Measurements from ENCODE around the gene CTRB1. TPM values are rescaled to one million over a fixed set of nuclear protein-coding genes. Genes with fewer than 3 reads are reported as not detected.

CTRB1 gene
- total and polyA plus RNA-seq, 2 of the 13 experiments (the other 11 are each of a cell fraction or from before 2014, with no cell fraction given) = not detected

- TF ChIP-seq ZGPAT (CRISPR knock-in tag; IDR thresholded peaks at IDR 0.05) (peak; percentile 79), E2F2 (CRISPR knock-in tag; IDR thresholded peaks at IDR 0.05; ENCODE audit: borderline replicate concordance) (no peak), ZNF230 (CRISPR knock-in tag; IDR thresholded peaks at IDR 0.05) (peak; percentile 81; the same call in 1 of the 2 replicates), MLXIP (CRISPR knock-in tag; IDR thresholded peaks at IDR 0.05; ENCODE audit: borderline replicate concordance) (no peak), ZNF883 (CRISPR knock-in tag; IDR thresholded peaks at IDR 0.05; ENCODE audit: not compliant biosample characterization) (no peak), AHR (CRISPR knock-in tag; IDR thresholded peaks at IDR 0.05) (no peak), ZBTB10 (CRISPR knock-in tag; IDR thresholded peaks at IDR 0.05; ENCODE audit: borderline replicate concordance) (no peak; the same call in 1 of the 2 replicates), PTBP1 (IDR thresholded peaks at IDR 0.05; ENCODE audit: low read depth, low read length, poor library complexity, severe bottlenecking) (peak; percentile 75), THAP9 (CRISPR knock-in tag; IDR thresholded peaks at IDR 0.05; ENCODE audit: borderline replicate concordance) (no peak), ZNF17 (CRISPR knock-in tag; IDR thresholded peaks at IDR 0.05) (no peak), ZNF781 (CRISPR knock-in tag; IDR thresholded peaks at IDR 0.05; ENCODE audit: borderline replicate concordance, not compliant biosample characterization) (no peak), CEBPG (CRISPR knock-in tag; IDR thresholded peaks at IDR 0.05) (no peak), ZSCAN22 (CRISPR knock-in tag; IDR thresholded peaks at IDR 0.05) (0 out of 2 replicates have a peak, but pooled peaks have one; percentile 61), FOXC1 (CRISPR knock-in tag; IDR thresholded peaks at IDR 0.05; ENCODE audit: borderline replicate concordance) (peak; percentile 48; the same call in 1 of the 2 replicates), NFATC3 (CRISPR knock-in tag; IDR thresholded peaks at IDR 0.05) (no peak)
- TF ChIP-seq, protein P1, sequence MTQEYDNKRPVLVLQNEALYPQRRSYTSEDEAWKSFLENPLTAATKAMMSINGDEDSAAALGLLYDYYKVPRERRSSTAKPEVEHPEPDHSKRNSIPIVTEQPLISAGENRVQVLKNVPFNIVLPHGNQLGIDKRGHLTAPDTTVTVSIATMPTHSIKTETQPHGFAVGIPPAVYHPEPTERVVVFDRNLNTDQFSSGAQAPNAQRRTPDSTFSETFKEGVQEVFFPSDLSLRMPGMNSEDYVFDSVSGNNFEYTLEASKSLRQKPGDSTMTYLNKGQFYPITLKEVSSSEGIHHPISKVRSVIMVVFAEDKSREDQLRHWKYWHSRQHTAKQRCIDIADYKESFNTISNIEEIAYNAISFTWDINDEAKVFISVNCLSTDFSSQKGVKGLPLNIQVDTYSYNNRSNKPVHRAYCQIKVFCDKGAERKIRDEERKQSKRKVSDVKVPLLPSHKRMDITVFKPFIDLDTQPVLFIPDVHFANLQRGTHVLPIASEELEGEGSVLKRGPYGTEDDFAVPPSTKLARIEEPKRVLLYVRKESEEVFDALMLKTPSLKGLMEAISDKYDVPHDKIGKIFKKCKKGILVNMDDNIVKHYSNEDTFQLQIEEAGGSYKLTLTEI (CRISPR knock-in tag; conservative IDR thresholded peaks at IDR 0.05) = no peak
Measured at GRCh38 chr16:75250809-75251279, 32.1 kb downstream of the CTRB1 start (continued).
